T-helper 1 cell treated with Interleukin-12 subunit alpha and Interleukin-12 subunit beta and Interleukin-4 antibody, amounts not matched to agents 30 μg/mL and 1 μg/mL, for 36 hours (primary cell): Measurements from ENCODE around the gene TMEM164.

ENCODE experiments used
- H3K27ac Mint-ChIP-seq: one replicate; pipeline ENCODE4 v1.8.0; 2021; ENCODE audit warnings: mild to moderate bottlenecking, mixed read lengths
- H3K27me3 Mint-ChIP-seq: one replicate; pipeline ENCODE4 v1.8.0; 2021; ENCODE audit warnings: low read depth, mixed read lengths
- H3K36me3 Mint-ChIP-seq: one replicate; pipeline ENCODE4 v1.8.0; 2021; ENCODE audit warnings: low read depth, mixed read lengths
- H3K4me1 Mint-ChIP-seq: one replicate; pipeline ENCODE4 v1.8.0; 2021; ENCODE audit warnings: low read depth, mixed read lengths
- H3K4me3 Mint-ChIP-seq: one replicate; pipeline ENCODE4 v1.8.0; 2021; ENCODE audit warnings: mild to moderate bottlenecking, moderate library complexity, mixed read lengths
- H3K9me3 Mint-ChIP-seq: one replicate; pipeline ENCODE4 v1.8.0; 2021; ENCODE audit warnings: mixed read lengths

Gene TMEM164

DNA sequence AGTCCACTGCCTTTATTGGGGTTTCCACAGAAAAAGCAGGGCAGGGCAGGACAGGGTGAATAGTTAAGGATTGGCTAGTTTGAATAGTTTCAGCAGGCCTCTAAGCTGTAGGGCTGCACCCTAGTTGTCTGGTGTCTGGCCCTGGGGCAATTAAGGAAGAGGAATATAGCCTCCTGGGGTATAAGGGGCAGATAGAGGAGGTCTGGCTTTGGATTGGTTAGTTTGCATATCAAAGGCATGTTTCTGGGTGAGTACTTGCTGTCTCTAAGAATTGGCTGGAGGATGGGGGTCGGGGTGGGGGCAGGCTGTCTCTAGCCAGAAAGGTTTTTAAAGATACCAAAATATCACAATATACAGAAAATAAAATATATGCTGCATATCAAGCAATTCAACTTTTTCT lies 100.4 kb downstream of the TMEM164 start:
- Mint-ChIP-seq H3K27me3 (no peaks in the 10 kb centered on the region), H3K27ac (no peak overlapping the region), H3K4me1 (peaks cover 1% of the 10 kb centered on the region), H3K36me3 (peaks cover 2% of the 10 kb centered on the region), H3K9me3 (no peaks in the 10 kb centered on the region), H3K4me3 (no peak overlapping the region)

DNA sequence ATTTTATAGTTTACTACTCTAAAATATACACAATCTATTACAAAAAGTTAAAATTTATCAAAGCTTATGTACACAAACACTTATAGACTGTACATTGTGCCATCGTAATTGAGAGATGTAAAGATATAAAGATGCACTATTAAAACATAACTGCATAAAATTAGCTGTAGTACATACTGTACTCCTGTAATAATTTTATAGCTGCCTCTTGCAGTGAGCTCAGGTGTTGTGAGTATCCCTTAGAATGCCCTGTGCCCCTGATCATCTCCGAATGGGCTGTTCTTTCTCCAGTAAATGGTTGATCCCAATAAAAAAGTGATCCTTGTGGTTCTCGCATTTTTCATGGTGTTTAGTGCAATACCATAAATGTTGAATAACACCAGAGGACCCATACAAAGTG lies 101.2 kb downstream of the TMEM164 start:
- H3K9me3 Mint-ChIP-seq: no peaks in the 10 kb centered on the region
- no peak overlapping the region for H3K4me3 Mint-ChIP-seq
- no peak overlapping the region for H3K27ac Mint-ChIP-seq
- peaks cover 3% of the 10 kb centered on the region for H3K4me1 Mint-ChIP-seq
- peaks cover 2% of the 10 kb centered on the region for H3K36me3 Mint-ChIP-seq
- H3K27me3 Mint-ChIP-seq: no peaks in the 10 kb centered on the region

GRCh38 chrX:110108381-110108821 lies 105.5 kb downstream of the TMEM164 start:
- peaks cover 2% of the 10 kb centered on the region for H3K36me3 Mint-ChIP-seq
- H3K4me3 Mint-ChIP-seq: no peak overlapping the region
- H3K27ac Mint-ChIP-seq: no peak overlapping the region
- H3K27me3 Mint-ChIP-seq: no peaks in the 10 kb centered on the region
- peaks cover 3% of the 10 kb centered on the region for H3K4me1 Mint-ChIP-seq
- no peaks in the 10 kb centered on the region for H3K9me3 Mint-ChIP-seq

DNA sequence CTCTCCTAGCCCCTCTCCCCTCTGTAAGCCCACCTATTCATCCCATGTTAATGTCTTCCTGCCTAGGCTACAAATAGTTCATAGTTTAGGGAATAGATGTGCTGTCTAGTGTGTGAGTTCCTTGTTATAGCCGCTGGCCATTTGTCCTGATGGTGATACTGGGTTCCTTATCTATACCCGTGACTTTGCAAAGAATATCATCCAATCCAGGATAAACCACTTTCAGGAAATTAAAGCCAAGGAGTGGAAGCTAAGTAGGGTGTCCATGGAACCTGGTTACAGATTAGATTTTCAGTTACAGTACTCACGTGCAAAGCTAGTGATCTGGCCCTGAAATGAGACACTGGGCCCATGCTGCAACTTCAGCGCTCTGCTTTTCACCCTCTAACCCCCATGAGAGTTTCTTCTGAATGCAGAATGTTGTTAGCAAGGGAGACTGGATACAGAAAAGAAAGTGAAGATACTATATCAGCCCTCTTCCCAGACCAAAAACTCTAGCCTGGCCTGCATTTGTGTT lies 111.4 kb downstream of the TMEM164 start:
- H3K9me3 Mint-ChIP-seq: no peaks in the 10 kb centered on the region
- no peak overlapping the region for H3K27ac Mint-ChIP-seq
- no peak overlapping the region for H3K4me3 Mint-ChIP-seq
- no peaks in the 10 kb centered on the region for H3K27me3 Mint-ChIP-seq
- H3K36me3 Mint-ChIP-seq: peaks cover 4% of the 10 kb centered on the region
- H3K4me1 Mint-ChIP-seq: no peaks in the 10 kb centered on the region

DNA sequence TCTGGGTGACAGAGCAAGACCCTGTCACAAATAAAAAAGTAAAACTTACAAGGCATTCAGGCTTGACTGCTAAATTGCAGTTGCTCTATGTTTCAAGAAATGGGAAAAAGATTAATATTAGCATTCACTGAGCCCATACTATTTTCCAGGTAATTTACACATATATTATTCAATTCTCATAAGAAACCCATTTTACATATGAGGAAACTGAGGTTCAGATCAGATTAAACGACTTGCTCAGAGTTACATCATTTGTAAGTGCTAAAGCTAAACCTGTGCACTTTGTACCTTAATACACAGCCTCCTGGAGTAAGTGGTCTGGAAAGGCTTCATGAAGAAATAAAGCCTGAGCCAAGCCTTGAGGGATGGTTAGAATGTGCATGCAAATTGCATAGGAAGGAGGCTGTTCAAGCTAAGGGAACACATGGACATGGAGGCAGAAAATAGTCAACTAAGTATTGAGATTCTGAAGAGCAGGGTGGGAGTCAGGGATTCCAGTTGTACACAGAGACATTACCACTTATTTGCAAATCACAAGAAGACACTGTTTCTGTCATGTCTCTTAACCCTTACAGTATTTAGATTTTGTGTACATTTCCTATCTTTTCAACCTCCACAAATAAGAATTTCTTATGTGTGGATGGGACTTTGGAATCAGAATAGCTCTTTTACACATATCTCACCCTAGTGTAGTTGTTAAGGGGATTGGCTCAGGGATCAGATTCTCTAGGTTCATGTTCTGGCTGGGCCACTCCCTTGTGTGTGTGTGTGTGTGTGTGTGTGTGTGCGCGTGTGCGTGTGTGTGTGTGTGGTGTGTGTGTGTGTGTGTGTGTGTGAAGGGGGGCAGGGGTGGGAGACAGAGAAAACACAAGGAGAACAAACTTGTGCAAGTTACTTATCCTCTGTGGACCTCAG lies 113.4 kb downstream of the TMEM164 start:
- Mint-ChIP-seq H3K4me3 (no peak overlapping the region), H3K4me1 (no peaks in the 10 kb centered on the region), H3K9me3 (no peaks in the 10 kb centered on the region), H3K36me3 (peaks cover 4% of the 10 kb centered on the region), H3K27ac (no peak overlapping the region), H3K27me3 (no peaks in the 10 kb centered on the region)

DNA sequence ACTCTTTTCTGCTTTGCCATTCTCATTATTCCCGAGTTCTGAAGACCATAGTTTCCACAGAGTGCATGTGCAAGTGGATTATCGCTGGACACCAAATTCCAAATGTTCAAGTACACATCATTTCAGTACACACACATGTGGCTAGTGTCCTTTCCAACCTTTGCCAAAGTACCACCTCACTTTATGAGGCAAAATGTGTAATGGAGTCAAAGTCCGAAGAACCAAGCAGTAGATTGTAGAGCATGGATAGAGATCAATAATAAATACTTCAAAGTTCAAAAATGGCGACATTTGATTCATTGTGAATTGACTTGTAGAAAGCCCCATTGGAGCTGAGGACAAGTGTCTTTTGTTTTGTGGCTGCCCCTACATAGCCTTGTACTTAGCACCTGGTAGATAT lies 115.6 kb downstream of the TMEM164 start:
- no peak overlapping the region for H3K4me3 Mint-ChIP-seq
- no peaks in the 10 kb centered on the region for H3K9me3 Mint-ChIP-seq
- no peak overlapping the region for H3K27ac Mint-ChIP-seq
- H3K4me1 Mint-ChIP-seq: no peaks in the 10 kb centered on the region
- peaks cover 2% of the 10 kb centered on the region for H3K36me3 Mint-ChIP-seq
- no peaks in the 10 kb centered on the region for H3K27me3 Mint-ChIP-seq

DNA sequence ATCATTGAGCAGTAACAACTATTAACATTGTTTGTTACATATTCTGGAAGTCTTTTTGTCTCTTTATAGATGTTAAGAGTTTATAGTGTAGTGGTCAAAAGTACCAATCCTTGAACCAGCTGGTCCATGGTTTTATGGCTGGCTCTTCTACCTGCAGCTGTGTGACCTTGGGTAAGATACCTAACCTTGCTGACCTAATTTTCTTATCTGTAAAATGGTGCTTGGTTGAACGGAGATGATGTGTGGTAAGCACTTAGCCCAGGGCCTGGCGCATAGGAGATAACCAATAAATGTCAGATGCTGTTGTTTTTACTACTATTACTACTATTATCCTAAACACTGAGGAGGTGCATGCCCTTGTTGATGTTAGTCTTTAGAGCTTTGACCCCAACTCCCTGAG lies 116.6 kb downstream of the TMEM164 start:
- H3K4me1 Mint-ChIP-seq: no peaks in the 10 kb centered on the region
- H3K27ac Mint-ChIP-seq: no peak overlapping the region
- no peaks in the 10 kb centered on the region for H3K36me3 Mint-ChIP-seq
- no peaks in the 10 kb centered on the region for H3K27me3 Mint-ChIP-seq
- no peaks in the 10 kb centered on the region for H3K9me3 Mint-ChIP-seq
- no peak overlapping the region for H3K4me3 Mint-ChIP-seq

- Mint-ChIP-seq H3K4me1 (no peaks in the 10 kb centered on the region), H3K27me3 (no peaks in the 10 kb centered on the region), H3K36me3 (no peaks in the 10 kb centered on the region), H3K9me3 (no peaks in the 10 kb centered on the region), H3K4me3 (no peak overlapping the region), H3K27ac (no peak overlapping the region)
Observed at GRCh38 chrX:110120025-110120424, 117.1 kb downstream of the TMEM164 start.

DNA sequence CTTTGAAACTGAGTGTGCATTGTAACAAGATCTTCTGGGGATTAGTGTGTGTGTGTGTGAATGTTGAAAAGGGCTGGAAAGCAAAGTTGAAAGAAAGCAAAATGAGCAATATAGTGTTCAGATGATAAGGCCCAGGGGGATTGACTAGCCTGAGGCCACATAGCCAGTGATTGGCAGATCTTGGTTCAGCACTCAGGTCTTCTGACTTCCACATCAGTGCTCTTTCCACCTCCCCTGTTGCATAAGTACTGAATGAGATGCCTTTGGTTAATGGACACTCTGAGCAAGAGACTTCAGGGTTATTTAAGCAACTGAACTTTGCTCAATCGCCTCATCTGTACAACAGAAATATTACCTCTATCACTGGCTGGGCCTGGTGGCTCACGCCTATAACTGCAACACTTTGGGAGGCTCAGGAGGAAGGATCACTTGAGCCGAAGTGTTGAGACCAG lies 120.4 kb downstream of the TMEM164 start:
- Mint-ChIP-seq H3K36me3 (no peaks in the 10 kb centered on the region), H3K4me1 (no peaks in the 10 kb centered on the region), H3K4me3 (no peak overlapping the region), H3K27me3 (no peaks in the 10 kb centered on the region), H3K9me3 (no peaks in the 10 kb centered on the region), H3K27ac (no peak overlapping the region)

GRCh38 chrX:110125446-110126162 lies 122.7 kb downstream of the TMEM164 start:
- Mint-ChIP-seq H3K9me3 (no peaks in the 10 kb centered on the region), H3K27ac (no peak overlapping the region), H3K27me3 (no peaks in the 10 kb centered on the region), H3K4me1 (no peaks in the 10 kb centered on the region), H3K4me3 (no peak overlapping the region), H3K36me3 (no peaks in the 10 kb centered on the region)

- Mint-ChIP-seq H3K27me3 (no peaks in the 10 kb centered on the region), H3K4me1 (peaks cover 3% of the 10 kb centered on the region), H3K27ac (no peak overlapping the region), H3K9me3 (no peaks in the 10 kb centered on the region), H3K4me3 (no peak overlapping the region), H3K36me3 (peaks cover 2% of the 10 kb centered on the region)
Observed at GRCh38 chrX:110131031-110131430, 128.1 kb downstream of the TMEM164 start.

DNA sequence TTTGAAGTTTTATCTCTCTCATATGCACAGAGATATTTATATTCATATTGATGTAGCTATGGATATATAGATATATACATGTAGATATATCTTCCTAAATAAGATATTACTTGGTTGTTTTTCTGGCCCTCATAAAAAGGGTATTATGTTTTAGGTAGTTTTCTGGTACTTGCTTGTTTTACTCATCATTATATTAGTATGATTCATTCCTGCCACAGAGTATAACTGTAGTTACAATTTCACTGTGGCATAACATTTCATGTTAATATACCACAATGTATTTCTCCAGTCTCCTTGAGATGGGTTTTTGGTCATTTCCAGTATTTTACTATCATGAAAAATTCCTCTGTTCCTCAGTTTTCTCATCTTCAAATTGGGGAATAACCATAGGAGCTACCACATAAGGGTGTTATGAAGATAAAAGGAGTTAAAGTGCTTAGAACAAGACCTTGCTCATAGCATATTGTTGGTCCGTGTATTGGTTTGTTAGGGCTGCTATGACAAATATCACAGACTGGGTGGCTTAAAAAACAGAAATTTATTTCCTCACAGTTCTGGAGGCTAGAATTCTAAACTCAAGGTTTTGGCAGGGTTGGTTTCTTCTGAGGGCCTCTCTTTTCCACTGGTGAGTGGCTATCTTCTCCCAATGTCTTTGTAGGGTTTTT lies 129.7 kb downstream of the TMEM164 start:
- Mint-ChIP-seq H3K9me3 (no peaks in the 10 kb centered on the region), H3K4me1 (peaks cover 3% of the 10 kb centered on the region), H3K36me3 (peaks cover 2% of the 10 kb centered on the region), H3K27ac (no peak overlapping the region), H3K27me3 (no peaks in the 10 kb centered on the region), H3K4me3 (no peak overlapping the region)

GRCh38 chrX:110133735-110134370 lies 130.9 kb downstream of the TMEM164 start:
- peaks cover 3% of the 10 kb centered on the region for H3K4me1 Mint-ChIP-seq
- peaks cover 2% of the 10 kb centered on the region for H3K36me3 Mint-ChIP-seq
- H3K27me3 Mint-ChIP-seq: no peaks in the 10 kb centered on the region
- no peak overlapping the region for H3K4me3 Mint-ChIP-seq
- no peaks in the 10 kb centered on the region for H3K9me3 Mint-ChIP-seq
- peak overlapping the region; percentile 41 for H3K27ac Mint-ChIP-seq

DNA sequence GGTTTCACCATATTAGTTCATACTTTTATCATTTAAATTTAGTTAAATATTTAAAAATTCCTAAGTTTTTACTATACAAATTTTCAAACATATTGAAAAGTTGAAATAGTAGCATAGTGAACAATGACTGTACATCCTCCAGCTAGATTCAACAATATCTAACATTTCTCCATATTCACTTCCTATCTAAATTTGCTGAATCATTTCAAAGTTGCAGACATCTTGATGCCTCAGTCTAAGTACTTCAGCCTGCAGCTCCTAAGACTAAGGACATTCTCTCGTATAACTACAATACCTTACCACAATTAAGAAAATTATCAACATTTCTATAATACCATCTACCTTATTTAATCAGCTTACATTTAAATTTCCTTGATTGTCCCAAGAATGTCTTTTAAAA lies 132.7 kb downstream of the TMEM164 start:
- Mint-ChIP-seq H3K4me1 (peaks cover 3% of the 10 kb centered on the region), H3K9me3 (no peaks in the 10 kb centered on the region), H3K27ac (no peak overlapping the region), H3K27me3 (no peaks in the 10 kb centered on the region), H3K4me3 (no peak overlapping the region), H3K36me3 (peaks cover 2% of the 10 kb centered on the region)
